IMR-90 (cell line): ENCODE measurements around the gene CD79B.

ENCODE experiments used
- BHLHE40 ChIP-seq: fragments of 150-350 bp; IDR thresholded peaks from 2 replicates; pipeline ENCODE4 v1.6.1; 2016; ENCODE audit warnings: mild to moderate bottlenecking, low read depth, low read length
- CEBPB ChIP-seq: IDR thresholded peaks from 2 replicates; pipeline ENCODE4 v1.6.1; 2012; ENCODE audit warnings: low read depth, low read length, improper control_type of control experiment
- FOS ChIP-seq: fragments of 150-350 bp; IDR thresholded peaks from 2 replicates; pipeline ENCODE4 v1.6.1; 2016; ENCODE audit warnings: low read depth, low read length
- POLR2A ChIP-seq: IDR thresholded peaks from 2 replicates; pipeline ENCODE4 v1.6.1; 2012; ENCODE audit warnings: mild to moderate bottlenecking, low read depth, low read length
- RAD21 ChIP-seq: IDR thresholded peaks from 2 replicates; pipeline ENCODE4 v1.6.1; 2012; ENCODE audit warnings: low read length, improper control_type of control experiment
- RCOR1 ChIP-seq: IDR thresholded peaks from 2 replicates; pipeline ENCODE4 v1.6.1; 2012; ENCODE audit warnings: mild to moderate bottlenecking, low read length, improper control_type of control experiment; ENCODE audit not compliant: insufficient replicate concordance
- TF ChIP-seq, protein P1 (sequence below): conservative IDR thresholded peaks from 2 replicates; pipeline ENCODE4 v1.5.1; 2012; ENCODE audit warnings: mild to moderate bottlenecking, low read depth, low read length, improper control_type of control experiment

DNA sequence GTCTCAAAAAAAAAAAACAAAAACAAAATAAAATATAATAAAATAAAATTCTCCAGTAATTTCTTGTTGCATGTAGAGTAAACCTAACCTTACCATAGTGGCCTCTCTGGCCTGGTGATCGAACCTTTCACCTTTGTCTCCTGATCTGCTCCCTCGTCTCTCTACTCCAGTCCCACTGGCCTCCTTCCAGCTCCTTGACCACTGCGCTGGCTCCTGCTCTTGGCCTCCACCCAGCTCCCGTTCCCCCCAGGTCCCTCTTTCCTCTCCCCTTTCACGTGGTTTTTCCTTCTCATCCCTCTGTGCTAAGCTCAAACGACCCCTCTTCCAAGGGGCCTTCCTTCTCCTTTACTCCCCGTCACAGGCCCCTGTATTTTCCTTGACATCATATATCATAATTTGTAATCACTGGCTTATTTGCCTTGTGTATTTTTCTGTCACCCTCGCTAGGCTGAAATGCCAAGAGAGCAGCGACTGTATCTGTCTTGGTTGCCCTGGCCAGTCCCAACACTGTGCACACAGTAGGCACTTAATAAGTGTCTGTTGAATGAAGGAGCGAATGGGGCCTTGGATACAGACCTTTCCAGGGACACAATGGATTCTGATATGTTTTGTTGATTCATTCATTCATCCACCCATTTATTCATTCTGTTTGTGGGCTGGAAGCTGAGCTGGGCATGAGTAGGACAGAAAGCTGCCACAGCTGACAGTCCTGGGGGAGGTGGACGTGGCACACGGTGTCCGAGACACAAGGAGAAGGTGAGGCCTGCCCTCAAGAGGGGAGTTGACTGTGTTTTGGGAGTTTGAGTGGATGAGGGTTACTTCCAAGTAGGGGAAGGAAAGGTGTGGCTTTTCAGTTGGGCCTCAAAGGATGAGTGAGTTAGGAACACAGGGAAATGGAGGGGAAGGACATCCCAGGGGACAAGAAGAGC is 46.4 kb upstream of the CD79B start:
- TF ChIP-seq, protein P1, sequence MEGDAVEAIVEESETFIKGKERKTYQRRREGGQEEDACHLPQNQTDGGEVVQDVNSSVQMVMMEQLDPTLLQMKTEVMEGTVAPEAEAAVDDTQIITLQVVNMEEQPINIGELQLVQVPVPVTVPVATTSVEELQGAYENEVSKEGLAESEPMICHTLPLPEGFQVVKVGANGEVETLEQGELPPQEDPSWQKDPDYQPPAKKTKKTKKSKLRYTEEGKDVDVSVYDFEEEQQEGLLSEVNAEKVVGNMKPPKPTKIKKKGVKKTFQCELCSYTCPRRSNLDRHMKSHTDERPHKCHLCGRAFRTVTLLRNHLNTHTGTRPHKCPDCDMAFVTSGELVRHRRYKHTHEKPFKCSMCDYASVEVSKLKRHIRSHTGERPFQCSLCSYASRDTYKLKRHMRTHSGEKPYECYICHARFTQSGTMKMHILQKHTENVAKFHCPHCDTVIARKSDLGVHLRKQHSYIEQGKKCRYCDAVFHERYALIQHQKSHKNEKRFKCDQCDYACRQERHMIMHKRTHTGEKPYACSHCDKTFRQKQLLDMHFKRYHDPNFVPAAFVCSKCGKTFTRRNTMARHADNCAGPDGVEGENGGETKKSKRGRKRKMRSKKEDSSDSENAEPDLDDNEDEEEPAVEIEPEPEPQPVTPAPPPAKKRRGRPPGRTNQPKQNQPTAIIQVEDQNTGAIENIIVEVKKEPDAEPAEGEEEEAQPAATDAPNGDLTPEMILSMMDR: no peak
- TF ChIP-seq RCOR1 (no peak), CEBPB (no peak), POLR2A (no peak), RAD21 (no peak), BHLHE40 (no peak), FOS (no peak)
